HG02571 (cell line): ENCODE measurements around the gene CHMP2A.
"Not testable (repeated sequence)": the region's sequence is repeated elsewhere in the genome, so short reads cannot be mapped to it uniquely, and the experiment has no call there.

Source experiments
- ATAC-seq: cut with Tn5 transposase; IDR thresholded peaks from one replicate; pipeline ENCODE4 v1.9.1; 2021; ENCODE audit warnings: mild to moderate bottlenecking, moderate library complexity; ENCODE audit not compliant: unreplicated experiment

Gene CHMP2A

GRCh38 chr19:58554494-58555368 is at the start of gene CHMP2A:
CHMP2A (minus strand) TSS chr19:58555105; CDS start chr19:58554212, 893 bp downstream.
- ATAC-seq, result peak; percentile 34

- ATAC-seq, result no peak
Observed at GRCh38 chr19:58586133-58586765, 31.3 kb upstream of the CHMP2A start.

- no peak for ATAC-seq
Observed at GRCh38 chr19:58585442-58586132, 30.7 kb upstream of the CHMP2A start.

- no peak for ATAC-seq
Observed at GRCh38 chr19:58584498-58585441, 29.9 kb upstream of the CHMP2A start.

- no peak for ATAC-seq
Observed at GRCh38 chr19:58582985-58583384, 28.1 kb upstream of the CHMP2A start.

- ATAC-seq, result no peak
Observed at GRCh38 chr19:58581227-58582141, 26.6 kb upstream of the CHMP2A start.

GRCh38 chr19:58579473-58580142 is 24.7 kb upstream of the CHMP2A start:
- no peak for ATAC-seq

- no peak for ATAC-seq
Observed at GRCh38 chr19:58578012-58578925, 23.4 kb upstream of the CHMP2A start.

- not testable (repeated sequence) for ATAC-seq
Observed at GRCh38 chr19:58577581-58577980, 22.7 kb upstream of the CHMP2A start.

- ATAC-seq, result peak; percentile 40
Observed at GRCh38 chr19:58575183-58576041, 20.5 kb upstream of the CHMP2A start.

GRCh38 chr19:58573658-58574164 is 18.8 kb upstream of the CHMP2A start:
- ATAC-seq, result no peak

- peak; percentile 48 for ATAC-seq
Observed at GRCh38 chr19:58572818-58573657, 18.1 kb upstream of the CHMP2A start, which contains the start of gene MZF1. MZF1 (minus strand) TSS chr19:58573335; CDS start chr19:58571389, 1,946 bp downstream.

GRCh38 chr19:58572026-58572817 is 17.3 kb upstream of the CHMP2A start:
- ATAC-seq, result no peak

GRCh38 chr19:58571575-58571947 is 16.7 kb upstream of the CHMP2A start:
- ATAC-seq, result no peak
